Naive thymus-derived CD4-positive, alpha-beta T cell (primary cell): ENCODE results near the gene PDZRN4. TPM values are rescaled to one million over a fixed set of nuclear protein-coding genes. Genes with fewer than 3 reads are reported as not detected.
A peak's percentile ranks its signal among the peaks of the same experiment; 100 is the strongest.
"Not testable (repeated sequence)": the region's sequence is repeated elsewhere in the genome, so short reads cannot be mapped to it uniquely, and the experiment has no call there.

Experiments
- ATAC-seq: fragments of 150-1000 bp; cut with Tn5 transposase; 2 replicates; pipeline ENCODE4 v1.10.0; 2021; ENCODE audit warnings: mild to moderate bottlenecking, moderate library complexity
- CTCF ChIA-PET: fragments of 350-600 bp; sonication (Branson Sonifier 250); formaldehyde crosslinking; loops from one replicate; lab custom pipeline; 2021; ENCODE audit warnings: antibody characterized with exemption; lab: Charles Lee
- POLR2A ChIA-PET: fragments of 350-600 bp; sonication (Branson Sonifier 250); formaldehyde crosslinking; loops from one replicate; lab custom pipeline; 2021; ENCODE audit warnings: antibody characterized with exemption, inconsistent platforms; lab: Charles Lee
- DNase-seq, 9 donors: peaks; one replicate each; pipeline versions ENCODE4 v3.0.0 to v3.0.0-alpha.2; 2020 to 2022; ENCODE audit warnings: mixed read lengths in 1 of 9
- H3K27ac ChIP-seq: one replicate; pipeline ENCODE4 v1.7.0; 2013; ENCODE audit warnings: mild to moderate bottlenecking, low read depth, low read length, moderate library complexity
- H3K27me3 ChIP-seq, 2 donors: one replicate each; pipeline ENCODE4 v1.7.0; 2013; ENCODE audit warnings: low read length in 2 of 2, mild to moderate bottlenecking in 2 of 2, moderate library complexity in 2 of 2; ENCODE audit not compliant: control insufficient read depth in 2 of 2, insufficient read depth in 2 of 2
- H3K36me3 ChIP-seq, 3 experiments: 1 replicate in 2 of 3; 2 replicates in 1 of 3; pipeline ENCODE4 v1.7.0; 2013; ENCODE audit warnings: low read length in 3 of 3, mild to moderate bottlenecking in 3 of 3, moderate library complexity in 1 of 3; ENCODE audit not compliant: insufficient read depth in 3 of 3, control insufficient read depth in 2 of 3
- H3K4me1 ChIP-seq, 2 donors: one replicate each; pipeline ENCODE4 v1.7.0; 2013; ENCODE audit warnings: low read length in 2 of 2, mild to moderate bottlenecking in 2 of 2, moderate library complexity in 1 of 2; ENCODE audit not compliant: control insufficient read depth in 2 of 2, insufficient read depth in 2 of 2
- H3K4me3 ChIP-seq: 2 replicates; pipeline ENCODE4 v1.7.0; 2013; ENCODE audit warnings: mild to moderate bottlenecking, low read length
- H3K9me3 ChIP-seq, 3 experiments: 1 replicate in 2 of 3; 2 replicates in 1 of 3; pipeline ENCODE4 v1.7.0; 2013; ENCODE audit warnings: low read length in 3 of 3; ENCODE audit not compliant: control insufficient read depth in 2 of 3
- H3K27ac Mint-ChIP-seq, 9 donors: one replicate each; pipeline ENCODE4 v1.8.0; 2020 to 2022; ENCODE audit warnings: mixed read lengths in 9 of 9, mild to moderate bottlenecking in 8 of 9, moderate library complexity in 5 of 9, inconsistent platforms in 2 of 9
- H3K27me3 Mint-ChIP-seq, 5 donors: one replicate each; pipeline ENCODE4 v1.8.0; 2021 to 2022; ENCODE audit warnings: mixed read lengths in 5 of 5, mild to moderate bottlenecking in 1 of 5
- H3K36me3 Mint-ChIP-seq, 5 donors: one replicate each; pipeline ENCODE4 v1.8.0; 2020 to 2022; ENCODE audit warnings: mixed read lengths in 5 of 5, mild to moderate bottlenecking in 3 of 5, inconsistent platforms in 1 of 5
- H3K4me1 Mint-ChIP-seq, 7 donors: one replicate each; pipeline ENCODE4 v1.8.0; 2020 to 2022; ENCODE audit warnings: mixed read lengths in 7 of 7, mild to moderate bottlenecking in 3 of 7, inconsistent platforms in 1 of 7
- H3K4me3 Mint-ChIP-seq, 10 donors: one replicate each; pipeline ENCODE4 v1.8.0; 2020 to 2022; ENCODE audit warnings: mild to moderate bottlenecking in 10 of 10, mixed read lengths in 10 of 10, moderate library complexity in 6 of 10, inconsistent platforms in 2 of 10
- H3K9me3 Mint-ChIP-seq, 11 donors: one replicate each; pipeline ENCODE4 v1.8.0; 2020 to 2022; ENCODE audit warnings: mixed read lengths in 11 of 11, mild to moderate bottlenecking in 4 of 11, inconsistent platforms in 1 of 11, moderate library complexity in 1 of 11
- intact Hi-C, 2 donors: fragments of 100-400 bp; cut with micrococcal nuclease; formaldehyde crosslinking; loops; one replicate each; pipeline ENCODE4 v1.15.1; 2023
- polyA plus RNA-seq, 2 donors: library from polyadenylated mRNA; unstranded; fragments of 300-500 nt; fragmentation: Illumina TruSeq; gene quantifications; one replicate each; pipeline ENCODE4 v1.2.3, GENCODE V29; 2021
- total RNA-seq, 6 experiments: library from RNA in 5 of 6; stranded (reverse) in 5 of 6; gene quantifications; 1 replicate in 5 of 6; 2 replicates in 1 of 6; pipeline ENCODE4 v1.2.3 and lab custom pipeline; 2021 to 2026

Gene PDZRN4
- total and polyA plus RNA-seq, 7 experiments from 2014 or later: not detected

DNA sequence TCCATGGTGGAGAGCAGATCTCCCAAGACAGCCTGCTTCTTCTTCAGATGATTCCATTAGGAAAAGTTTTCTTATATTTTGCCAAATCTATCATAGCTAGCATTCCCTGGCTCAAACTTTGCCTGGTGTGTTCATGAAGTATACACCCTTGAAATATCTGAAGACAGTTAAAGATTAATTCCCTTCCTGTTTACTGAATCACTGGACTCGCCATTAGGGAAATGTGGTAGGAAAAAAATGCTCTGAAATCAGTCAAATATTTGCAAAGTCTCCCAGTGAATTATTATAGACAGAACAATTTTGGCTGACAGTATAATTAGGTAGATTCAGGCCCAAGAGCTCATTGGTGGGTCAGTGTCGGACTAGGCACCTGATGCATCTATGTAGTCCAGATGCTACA is 86.5 kb downstream of the PDZRN4 start:
- intact Hi-C loops: loop anchor here in 1 of 2 donors (5.0 to 10.0 kb wide), 3 partner anchors 830 to 1098 kb away; no protein-coding TSS in a partner anchor
- CTCF ChIA-PET: no interaction called here
- Mint-ChIP-seq H3K27me3 (peaks cover 0 to 13% (median 8%) of the 10 kb centered on the region in 5 donors), H3K4me3 (no peak overlapping the region), H3K4me1 (no peaks in the 10 kb centered on the region), H3K27ac (no peak overlapping the region), H3K9me3 (no peaks in the 10 kb centered on the region), H3K36me3 (no peaks in the 10 kb centered on the region)
- Histone ChIP-seq H3K36me3 (no peaks in the 10 kb centered on the region), H3K27ac (no peak overlapping the region), H3K4me1 (no peaks in the 10 kb centered on the region), H3K9me3 (no peaks in the 10 kb centered on the region), H3K4me3 (no peak overlapping the region), H3K27me3 (peaks cover 0 to 4% of the 10 kb centered on the region in 2 donors)
- POLR2A ChIA-PET: no interaction called here
- no peak for ATAC-seq
- DNase-seq: no peak

DNA sequence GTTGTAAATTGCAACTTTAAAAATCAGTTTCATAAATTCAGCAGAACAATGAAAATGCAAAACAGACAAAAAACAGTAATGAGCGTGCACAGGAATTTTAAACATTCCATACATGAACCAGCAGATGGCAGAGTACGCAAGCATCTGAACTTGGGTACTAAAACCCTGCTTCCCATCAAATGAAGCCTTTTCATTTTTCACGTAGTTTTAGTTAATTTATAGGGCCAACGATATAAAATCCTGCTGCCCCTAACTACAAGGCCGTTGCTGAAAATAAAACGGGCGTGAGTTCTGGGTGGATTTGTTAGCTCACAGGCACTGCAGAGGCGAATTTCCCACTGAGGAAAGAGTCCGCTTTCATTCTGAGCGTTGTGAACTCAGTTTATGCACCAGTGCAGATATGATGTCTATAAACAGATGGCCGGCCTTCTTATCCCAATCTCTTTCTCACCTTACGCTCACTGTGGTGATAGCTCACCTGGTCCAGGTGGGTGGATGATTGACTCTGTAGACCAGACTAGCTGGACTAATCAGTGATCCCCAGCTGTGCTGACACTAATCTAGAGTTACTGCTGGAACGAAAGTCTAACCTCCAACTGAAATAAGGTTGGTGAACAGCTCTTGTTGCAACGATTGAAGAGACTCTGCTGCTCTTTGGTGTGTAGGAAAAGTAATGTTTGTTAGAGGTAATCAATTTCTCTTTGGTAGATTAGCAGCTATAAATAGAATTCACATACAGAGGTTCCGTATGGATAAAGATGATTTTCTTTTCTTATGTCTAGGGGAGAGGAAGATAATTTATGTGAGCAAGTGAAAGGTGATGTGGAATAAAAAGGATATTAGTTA is 89.2 kb downstream of the PDZRN4 start:
- Histone ChIP-seq H3K9me3 (no peaks in the 10 kb centered on the region), H3K27ac (no peak overlapping the region), H3K4me1 (no peaks in the 10 kb centered on the region), H3K36me3 (no peaks in the 10 kb centered on the region), H3K27me3 (peaks cover 0 to 4% of the 10 kb centered on the region in 2 donors), H3K4me3 (no peak overlapping the region)
- intact Hi-C loops: loop anchor here (1.0 to 10.0 kb wide), 6 partner anchors 747 to 1291 kb away; no protein-coding TSS in a partner anchor
- Mint-ChIP-seq H3K27me3 (peaks cover 0 to 12% (median 8%) of the 10 kb centered on the region in 5 donors), H3K4me3 (no peak overlapping the region), H3K9me3 (no peaks in the 10 kb centered on the region), H3K36me3 (no peaks in the 10 kb centered on the region), H3K4me1 (no peaks in the 10 kb centered on the region), H3K27ac (no peak overlapping the region)
- ATAC-seq (peak; percentile 49), DNase-seq (peak in 5 of 9 donors; percentile 4 to 9 (median 6))
- ChIA-PET POLR2A (no interaction called here), CTCF (interaction anchor here (1.2 to 1.4 kb wide), 3 partner anchors 747 to 1095 kb away, joined by 3 to 4 read pairs (median 3); no protein-coding TSS in a partner anchor)

DNA sequence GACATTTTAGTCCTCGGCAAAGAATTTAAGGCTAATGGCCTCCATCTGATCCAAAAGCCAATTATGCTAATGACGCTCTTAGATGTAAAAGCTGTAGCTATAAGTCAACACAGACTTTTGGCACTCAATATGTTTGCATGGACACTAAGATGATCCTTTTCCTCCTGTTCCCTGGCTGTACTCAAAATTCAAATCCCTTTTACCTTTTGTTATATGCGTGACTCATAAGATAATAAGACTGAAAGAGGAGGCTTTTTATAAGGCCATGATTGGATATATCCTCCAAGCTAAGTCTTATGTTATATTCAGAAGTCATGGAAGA is 89.8 kb downstream of the PDZRN4 start:
- Histone ChIP-seq H3K27ac (no peak overlapping the region), H3K4me3 (no peak overlapping the region), H3K27me3 (peaks cover 0 to 4% of the 10 kb centered on the region in 2 donors), H3K36me3 (no peaks in the 10 kb centered on the region), H3K9me3 (no peaks in the 10 kb centered on the region), H3K4me1 (no peaks in the 10 kb centered on the region)
- H3K27me3 Mint-ChIP-seq: peaks cover 0 to 11% (median 4%) of the 10 kb centered on the region in 5 donors
- ChIA-PET POLR2A (no interaction called here), CTCF (interaction anchor here (1.2 to 1.4 kb wide), 3 partner anchors 746 to 1094 kb away, joined by 3 to 4 read pairs (median 3); no protein-coding TSS in a partner anchor)
- H3K27ac Mint-ChIP-seq: no peak overlapping the region
- H3K36me3 Mint-ChIP-seq: no peaks in the 10 kb centered on the region
- no peak overlapping the region for H3K4me3 Mint-ChIP-seq
- no peak for DNase-seq
- ATAC-seq: no peak
- no peaks in the 10 kb centered on the region for H3K4me1 Mint-ChIP-seq
- no peaks in the 10 kb centered on the region for H3K9me3 Mint-ChIP-seq
- intact Hi-C loops: loop anchor here (1.0 to 10.0 kb wide), 6 partner anchors 746 to 1291 kb away; no protein-coding TSS in a partner anchor

DNA sequence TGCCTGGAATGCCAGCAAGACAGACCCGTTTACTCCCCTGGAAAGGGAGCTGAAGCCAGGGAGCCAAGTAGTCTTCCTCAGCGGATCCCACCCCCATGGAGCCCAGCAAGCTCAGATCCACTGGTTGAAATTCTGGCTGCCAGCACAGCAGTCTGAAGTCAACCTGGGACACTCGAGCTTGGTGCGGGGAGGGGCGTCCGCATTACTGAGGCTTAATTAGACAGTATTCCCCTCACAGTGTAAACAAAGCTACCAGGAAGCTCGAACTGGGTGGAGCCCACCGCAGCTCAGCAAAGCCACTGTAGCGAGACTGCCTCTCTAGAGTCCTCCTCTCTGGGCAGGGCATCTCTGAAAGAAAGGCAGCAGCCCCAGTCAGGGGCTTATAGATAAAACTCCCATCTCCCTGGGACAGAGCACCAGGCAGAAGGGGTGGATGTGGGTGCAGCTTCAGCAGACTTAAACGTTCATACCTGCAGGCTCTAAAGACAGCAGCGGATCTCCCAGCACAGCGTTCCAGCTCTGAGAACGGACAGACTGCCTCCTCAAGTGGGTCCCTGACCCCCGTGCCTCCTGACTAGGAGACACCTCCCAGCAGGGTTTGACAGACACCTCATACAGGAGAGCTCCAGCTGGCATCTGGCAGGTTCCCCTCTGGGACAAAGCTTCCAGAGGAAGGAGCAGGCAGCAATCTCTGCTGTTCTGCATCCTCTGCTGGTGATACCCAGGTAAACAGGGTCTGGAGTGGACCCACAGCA is 92.4 kb downstream of the PDZRN4 start:
- H3K27me3 Mint-ChIP-seq, H3K36me3 ChIP-seq, POLR2A ChIA-PET, H3K36me3 Mint-ChIP-seq, H3K27ac Mint-ChIP-seq, DNase-seq, H3K9me3 Mint-ChIP-seq, H3K4me3 Mint-ChIP-seq, H3K27me3 ChIP-seq, ATAC-seq, H3K4me1 ChIP-seq, H3K4me1 Mint-ChIP-seq, H3K9me3 ChIP-seq, intact Hi-C loops, H3K4me3 ChIP-seq, CTCF ChIA-PET, H3K27ac ChIP-seq: not testable (repeated sequence)

DNA sequence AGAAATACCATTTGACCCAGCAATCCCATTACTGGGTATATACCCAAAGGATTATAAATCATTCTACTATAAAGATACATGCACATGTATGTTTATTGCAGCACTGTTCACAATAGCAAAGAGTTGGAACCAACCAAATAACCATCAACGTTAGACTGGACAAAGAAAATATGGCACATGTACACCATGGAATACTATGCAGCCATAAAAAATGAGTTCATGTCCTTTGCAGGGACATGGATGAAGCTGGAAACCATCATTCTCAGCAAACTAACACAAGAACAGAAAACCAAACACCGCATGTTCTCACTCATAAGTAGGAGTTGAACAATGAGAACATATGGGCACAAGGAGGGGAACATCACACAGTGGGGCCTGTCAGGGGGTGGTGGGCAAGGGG is 97.3 kb downstream of the PDZRN4 start:
- H3K4me3 Mint-ChIP-seq, intact Hi-C loops, H3K27ac ChIP-seq, H3K27me3 Mint-ChIP-seq, H3K4me1 ChIP-seq, ATAC-seq, DNase-seq, H3K36me3 Mint-ChIP-seq, H3K9me3 Mint-ChIP-seq, H3K4me3 ChIP-seq, H3K4me1 Mint-ChIP-seq, H3K36me3 ChIP-seq, H3K27ac Mint-ChIP-seq, H3K9me3 ChIP-seq, POLR2A ChIA-PET, CTCF ChIA-PET, H3K27me3 ChIP-seq: not testable (repeated sequence)

DNA sequence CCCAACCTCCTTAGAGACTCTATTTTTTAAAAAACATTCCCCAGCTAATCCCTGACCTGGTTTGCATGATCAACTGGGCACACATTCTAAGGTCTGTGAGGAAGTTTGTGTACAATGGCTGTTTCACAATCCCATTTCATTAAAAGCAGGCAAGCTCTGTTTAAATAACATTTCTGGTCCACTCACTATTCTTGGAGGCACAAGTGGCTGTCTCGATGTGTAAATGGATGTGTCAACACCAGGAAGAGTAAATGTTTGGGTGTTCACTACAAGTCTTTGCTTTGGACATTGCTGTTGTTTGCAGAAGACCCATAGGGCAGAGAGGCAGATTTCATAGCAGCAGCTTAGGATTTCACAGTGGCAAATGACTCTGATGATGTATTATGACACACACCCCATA is 98.3 kb downstream of the PDZRN4 start:
- POLR2A ChIA-PET: no interaction called here
- intact Hi-C loops: no loop called here
- CTCF ChIA-PET: interaction anchor here (1.0 kb wide), 1 partner anchor 9 kb away, joined by 6 read pairs; no protein-coding TSS in a partner anchor
- Mint-ChIP-seq H3K27ac (no peak overlapping the region), H3K9me3 (peaks cover 0 to 2% (median 0%) of the 10 kb centered on the region in 11 donors), H3K27me3 (peaks cover 0 to 3% (median 0%) of the 10 kb centered on the region in 5 donors), H3K4me1 (no peaks in the 10 kb centered on the region), H3K4me3 (no peak overlapping the region), H3K36me3 (no peaks in the 10 kb centered on the region)
- Histone ChIP-seq H3K27ac (no peak overlapping the region), H3K27me3 (no peaks in the 10 kb centered on the region), H3K4me3 (no peak overlapping the region), H3K4me1 (no peaks in the 10 kb centered on the region), H3K9me3 (no peaks in the 10 kb centered on the region), H3K36me3 (no peaks in the 10 kb centered on the region)
- DNase-seq (no peak), ATAC-seq (no peak)
